Measurements from ENCODE around the gene SALL3.
A peak's percentile ranks its signal among the peaks of the same experiment; 100 is the strongest.

Gene SALL3

GRCh38 chr18:79010802-79011201 lies 31.2 kb downstream of the SALL3 start:
- H3K27ac ChIP-seq = no peak overlapping the region
- no peak for TF ChIP-seq CTCF (conservative IDR thresholded peaks at IDR 0.05)
- TF ChIP-seq ZFX (IDR thresholded peaks at IDR 0.05) = no peak

GRCh38 chr18:79011300-79011870 lies 31.8 kb downstream of the SALL3 start:
- no peak for TF ChIP-seq ZFX (IDR thresholded peaks at IDR 0.05)
- no peak for TF ChIP-seq CTCF (conservative IDR thresholded peaks at IDR 0.05)
- 0 out of 2 replicates have a peak overlapping the region, but pooled peaks have one; percentile 3 for H3K27ac ChIP-seq

GRCh38 chr18:79013869-79014268 lies 34.3 kb downstream of the SALL3 start:
- TF ChIP-seq ZFX (IDR thresholded peaks at IDR 0.05) (no peak), CTCF (conservative IDR thresholded peaks at IDR 0.05) (no peak)
- no peak overlapping the region for H3K27ac ChIP-seq

GRCh38 chr18:79018911-79019310 lies 39.3 kb downstream of the SALL3 start:
- TF ChIP-seq ZFX (IDR thresholded peaks at IDR 0.05) = no peak
- no peak for TF ChIP-seq CTCF (conservative IDR thresholded peaks at IDR 0.05)
- H3K27ac ChIP-seq = no peak overlapping the region

GRCh38 chr18:79019881-79020280 lies 40.3 kb downstream of the SALL3 start:
- TF ChIP-seq CTCF (conservative IDR thresholded peaks at IDR 0.05) (no peak), ZFX (IDR thresholded peaks at IDR 0.05) (no peak)
- H3K27ac ChIP-seq = no peak overlapping the region

GRCh38 chr18:79022603-79023002 lies 43.0 kb downstream of the SALL3 start:
- TF ChIP-seq ZFX (IDR thresholded peaks at IDR 0.05) = no peak
- no peak for TF ChIP-seq CTCF (conservative IDR thresholded peaks at IDR 0.05)

GRCh38 chr18:79026491-79026890 lies 46.9 kb downstream of the SALL3 start:
- no peak overlapping the region for H3K27ac ChIP-seq
- TF ChIP-seq ZFX (IDR thresholded peaks at IDR 0.05) = no peak
- TF ChIP-seq CTCF (conservative IDR thresholded peaks at IDR 0.05) = no peak; the same call in 1 of the 2 replicates

More at GRCh38 chr18:79022603-79023002, 43.0 kb downstream of the SALL3 start:
- H3K27ac ChIP-seq = no peak overlapping the region

All from C4-2B (cell line).